Uterus (tissue), 2 donors: ENCODE results near the gene GALT.

Experiments used
- CTCF ChIP-seq, 4 experiments: fragments of 200-600 bp in 2 of 4; fragments of 450-650 bp in 2 of 4; sonication (generic) in 2 of 4; IDR thresholded peaks; one replicate each; pipeline ENCODE4 v1.5.1; 2016 to 2019; ENCODE audit warnings: antibody characterized with exemption in 4 of 4, mild to moderate bottlenecking in 2 of 4, moderate library complexity in 1 of 4
- POLR2A ChIP-seq, 2 donors: fragments of 450-650 bp; IDR thresholded peaks; one replicate each; pipeline ENCODE4 v1.6.1; 2016; ENCODE audit warnings: antibody characterized with exemption in 2 of 2, mild to moderate bottlenecking in 1 of 2, moderate library complexity in 1 of 2

GRCh38 chr9:34685591-34685990 is 39.1 kb downstream of the GALT start:
- no peak for TF ChIP-seq CTCF (IDR thresholded peaks at IDR 0.05)
- no peak for TF ChIP-seq POLR2A (IDR thresholded peaks at IDR 0.05)
